ENCODE results near the gene TMPRSS3.

GRCh38 chr21:42427809-42428419 lies 32.1 kb upstream of the TMPRSS3 start:
- no peak for TF ChIP-seq CTCF (conservative IDR thresholded peaks at IDR 0.05)
- no peak for TF ChIP-seq EZH2 (IDR thresholded peaks at IDR 0.05; ENCODE audit: low read depth)

Data from PC-9 (cell line).